VCaP (cell line): ENCODE data around the gene RABGAP1L.
A peak's percentile ranks its signal among the peaks of the same experiment; 100 is the strongest.
"Not testable (repeated sequence)": the region's sequence is repeated elsewhere in the genome, so short reads cannot be mapped to it uniquely, and the experiment has no call there.

Experiments used
- H3K27ac ChIP-seq: fragments of 450-650 bp; 2 replicates; pipeline ENCODE4 v1.5.1; 2017
- TF ChIP-seq, protein P1 (sequence below): fragments of 450-650 bp; conservative IDR thresholded peaks from 2 replicates; pipeline ENCODE4 v1.5.1; 2017; ENCODE audit warnings: mild to moderate bottlenecking, moderate library complexity

The RABGAP1L gene

DNA sequence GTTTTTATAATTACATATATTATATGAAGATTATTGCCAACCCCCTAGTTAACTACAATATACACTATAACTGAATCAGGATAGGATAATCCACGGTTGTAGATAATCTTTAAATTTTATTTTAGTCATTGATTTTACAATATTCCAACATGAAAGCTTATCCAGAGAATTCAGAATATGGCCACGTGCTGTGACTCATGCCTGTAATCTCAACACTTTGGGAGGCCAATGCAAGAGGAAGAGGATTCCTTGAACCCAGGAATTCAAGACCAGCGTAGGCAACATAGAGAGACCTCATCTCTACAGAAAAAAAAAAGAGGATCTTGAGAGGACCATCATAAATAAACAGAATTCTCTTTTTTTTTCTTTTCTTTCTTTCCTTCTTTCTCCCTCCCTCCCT is 720.9 kb downstream of the RABGAP1L start:
- H3K27ac ChIP-seq, result no peak overlapping the region
- TF ChIP-seq, protein P1, sequence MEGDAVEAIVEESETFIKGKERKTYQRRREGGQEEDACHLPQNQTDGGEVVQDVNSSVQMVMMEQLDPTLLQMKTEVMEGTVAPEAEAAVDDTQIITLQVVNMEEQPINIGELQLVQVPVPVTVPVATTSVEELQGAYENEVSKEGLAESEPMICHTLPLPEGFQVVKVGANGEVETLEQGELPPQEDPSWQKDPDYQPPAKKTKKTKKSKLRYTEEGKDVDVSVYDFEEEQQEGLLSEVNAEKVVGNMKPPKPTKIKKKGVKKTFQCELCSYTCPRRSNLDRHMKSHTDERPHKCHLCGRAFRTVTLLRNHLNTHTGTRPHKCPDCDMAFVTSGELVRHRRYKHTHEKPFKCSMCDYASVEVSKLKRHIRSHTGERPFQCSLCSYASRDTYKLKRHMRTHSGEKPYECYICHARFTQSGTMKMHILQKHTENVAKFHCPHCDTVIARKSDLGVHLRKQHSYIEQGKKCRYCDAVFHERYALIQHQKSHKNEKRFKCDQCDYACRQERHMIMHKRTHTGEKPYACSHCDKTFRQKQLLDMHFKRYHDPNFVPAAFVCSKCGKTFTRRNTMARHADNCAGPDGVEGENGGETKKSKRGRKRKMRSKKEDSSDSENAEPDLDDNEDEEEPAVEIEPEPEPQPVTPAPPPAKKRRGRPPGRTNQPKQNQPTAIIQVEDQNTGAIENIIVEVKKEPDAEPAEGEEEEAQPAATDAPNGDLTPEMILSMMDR, result no peak

DNA sequence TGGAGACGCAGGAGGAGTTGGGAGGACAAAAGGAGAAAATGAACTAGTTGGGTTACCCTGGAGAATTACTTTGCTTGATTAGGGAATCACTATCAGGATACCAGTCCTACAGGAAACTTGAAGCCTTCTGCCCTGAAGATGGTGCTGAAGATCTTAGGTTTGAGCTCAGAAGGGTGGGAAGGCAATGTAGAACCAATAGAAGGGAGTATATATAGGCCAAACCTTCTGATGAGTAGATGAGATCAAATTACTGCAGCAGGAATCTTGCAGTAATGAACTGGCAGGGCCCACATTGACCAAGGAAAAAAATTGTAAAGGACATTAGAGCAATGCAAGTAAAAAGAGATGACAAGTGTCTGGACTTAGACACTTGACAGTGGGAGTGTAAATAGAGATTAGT is 724.1 kb downstream of the RABGAP1L start:
- TF ChIP-seq, protein P1, result no peak; the same call in 1 of the 2 replicates

DNA sequence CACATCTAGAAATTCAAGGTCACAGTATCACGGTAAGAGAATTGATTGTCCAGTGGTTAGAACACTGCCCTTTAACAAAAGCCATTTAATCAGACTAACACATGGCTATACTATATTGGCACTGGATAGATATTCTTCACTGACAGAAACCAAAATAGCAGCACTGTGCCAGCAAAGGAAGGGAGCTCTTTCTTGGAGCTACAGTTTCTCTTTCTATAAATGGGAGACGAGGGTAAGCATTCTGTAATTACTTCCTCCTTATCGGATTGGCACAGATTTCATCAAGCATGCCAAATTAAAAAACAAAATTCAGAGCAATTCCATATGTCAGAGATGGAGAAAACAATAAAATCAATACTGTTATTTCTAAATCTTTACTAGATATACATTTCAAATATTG is 724.7 kb downstream of the RABGAP1L start:
- no peak overlapping the region for H3K27ac ChIP-seq

More for the DNA sequence above, 724.1 kb downstream of the RABGAP1L start:
- H3K27ac ChIP-seq, result no peak overlapping the region

DNA sequence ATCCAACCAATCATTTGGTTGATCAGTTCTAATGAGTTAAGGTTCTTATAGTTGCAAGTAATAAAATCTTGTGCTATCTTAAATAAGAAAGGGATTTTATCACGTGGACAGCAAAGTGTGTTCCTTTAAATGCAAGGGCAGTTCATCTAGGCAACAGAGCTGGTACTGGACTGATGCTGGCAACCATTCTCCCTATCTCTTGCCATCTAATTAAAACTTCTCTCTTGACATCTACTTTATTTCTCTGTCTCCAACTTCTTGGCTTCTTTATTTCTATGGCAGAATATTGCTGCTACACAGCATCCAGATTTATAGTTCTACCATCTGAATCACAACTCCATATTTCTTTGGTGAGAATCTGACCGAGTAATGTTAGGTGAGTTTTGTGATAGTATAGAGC is 725.2 kb downstream of the RABGAP1L start:
- TF ChIP-seq, protein P1, result no peak
- no peak overlapping the region for H3K27ac ChIP-seq

More for the DNA sequence above, 724.7 kb downstream of the RABGAP1L start:
- TF ChIP-seq, protein P1, result no peak

DNA sequence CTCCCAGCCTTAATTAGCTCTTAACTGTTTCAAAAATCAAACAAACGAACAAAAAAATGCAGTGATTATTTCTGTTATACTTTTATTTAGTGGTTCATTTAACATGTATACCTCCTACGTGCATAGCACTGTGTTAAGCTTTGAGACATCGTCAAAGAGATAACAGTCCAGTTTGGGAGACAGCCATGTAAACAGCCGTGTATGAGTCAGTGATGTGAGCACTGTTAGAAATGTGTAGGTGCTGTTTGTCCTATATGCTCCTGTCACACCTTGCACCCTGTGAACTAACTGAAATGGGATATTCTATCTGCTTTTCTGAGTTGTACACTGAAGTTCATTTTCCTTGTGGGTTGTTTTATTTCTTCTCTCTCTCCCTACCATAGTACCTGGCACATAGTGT is 730.7 kb downstream of the RABGAP1L start:
- no peak overlapping the region for H3K27ac ChIP-seq
- TF ChIP-seq, protein P1, result no peak

DNA sequence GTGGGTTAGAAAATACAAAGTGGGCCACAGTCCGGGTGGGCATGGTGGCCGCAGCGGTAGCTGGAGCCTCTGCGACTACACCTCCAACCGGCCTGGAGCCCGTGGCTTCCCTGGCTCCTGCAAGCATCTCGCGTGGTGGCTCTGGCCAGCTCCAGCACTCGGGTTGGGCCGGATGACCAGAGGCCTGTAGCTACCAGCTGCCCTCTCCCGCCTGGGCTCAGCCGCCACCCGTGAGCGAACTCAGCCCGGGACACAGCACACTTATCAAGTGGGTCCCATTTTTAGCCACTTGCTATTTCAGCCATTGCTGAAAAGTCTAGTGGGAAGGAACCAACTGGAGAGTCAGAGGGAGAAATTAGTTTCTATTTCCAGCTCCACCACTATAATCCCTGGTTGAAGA is 732.7 kb downstream of the RABGAP1L start:
- no peak overlapping the region for H3K27ac ChIP-seq
- TF ChIP-seq, protein P1, result no peak

DNA sequence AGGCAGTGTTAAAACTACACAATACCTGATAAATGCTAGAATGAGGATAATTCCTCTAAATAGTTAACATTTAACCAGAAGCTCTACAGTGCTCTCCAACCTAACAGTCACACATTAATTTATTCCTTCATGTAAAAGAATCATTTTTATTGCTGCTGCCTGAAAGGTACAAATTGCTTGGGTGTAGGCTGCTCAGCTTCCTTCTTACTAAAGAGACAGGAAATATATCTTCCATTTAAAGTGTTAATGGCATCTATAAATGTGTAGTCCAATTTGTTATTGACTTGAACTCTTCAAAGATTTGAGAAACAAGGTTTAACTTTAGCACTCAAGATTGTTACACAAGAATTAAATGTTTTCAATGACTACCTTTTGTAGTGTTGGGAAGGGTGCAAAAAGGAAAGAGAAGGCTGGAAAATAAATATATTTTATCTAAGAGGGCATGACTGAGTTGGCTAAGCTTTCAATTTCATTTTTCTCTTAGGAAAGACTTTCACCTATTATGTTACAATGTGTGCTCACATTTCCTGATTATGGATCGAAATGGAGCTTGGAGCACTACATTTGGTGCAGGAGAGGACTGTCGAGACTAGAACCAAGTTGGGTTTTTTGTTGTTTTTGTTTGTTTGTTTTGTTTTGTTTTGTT is 734.9 kb downstream of the RABGAP1L start:
- peak overlapping the region; percentile 21; the same call in 1 of the 2 replicates for H3K27ac ChIP-seq
- TF ChIP-seq, protein P1, result no peak

DNA sequence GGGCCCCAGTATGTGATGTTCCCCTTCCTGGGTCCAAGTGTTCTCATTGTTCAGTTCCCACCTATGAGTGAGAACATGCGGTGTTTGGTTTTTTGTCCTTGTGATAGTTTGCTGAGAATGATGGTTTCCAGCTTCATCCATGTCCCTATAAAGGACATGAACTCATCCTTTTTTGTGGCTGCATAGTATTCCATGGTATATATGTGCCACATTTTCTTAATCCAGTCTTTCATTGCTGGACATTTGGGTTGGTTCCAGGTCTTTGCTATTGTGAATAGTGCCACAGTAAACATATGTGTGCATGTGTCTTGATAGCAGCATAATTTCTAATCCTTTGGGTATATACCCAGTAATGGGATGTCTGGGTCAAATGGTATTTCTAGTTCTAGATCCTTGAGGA is 736.3 kb downstream of the RABGAP1L start:
- H3K27ac ChIP-seq, result not testable (repeated sequence)
